ENCODE data around the gene ADNP. TPM values are rescaled to one million over a fixed set of nuclear protein-coding genes. Genes with fewer than 3 reads are reported as not detected.

ADNP gene
- total RNA-seq, 1 experiment from 2014 or later = 106 TPM

DNA sequence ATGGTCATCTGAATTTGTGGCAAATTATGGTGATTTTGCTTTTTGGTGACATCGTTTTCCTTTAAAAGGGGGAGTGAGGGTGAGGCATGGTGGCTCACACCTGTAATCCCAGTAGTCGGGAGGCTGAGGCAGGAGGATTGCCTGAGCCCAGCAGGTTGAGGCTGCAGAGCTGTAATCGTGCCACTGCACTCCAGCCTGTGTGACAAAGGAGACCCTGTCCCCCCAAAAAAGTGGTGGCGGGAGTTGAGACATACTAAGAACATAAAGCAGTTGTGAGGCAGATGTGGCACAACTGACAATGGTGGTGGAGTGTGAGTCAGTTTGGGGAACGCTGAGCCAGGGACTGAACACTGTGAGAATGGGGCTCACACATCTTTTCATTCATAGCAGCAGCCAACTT, 45.5 kb downstream of the ADNP start:
- ChIA-PET POLR2A (interaction anchor here (0.7 to 1.2 kb wide), 2 partner anchors 15 to 85 kb away, joined by 3 to 4 read pairs; no protein-coding TSS in a partner anchor), CTCF (interaction anchor here (0.8 to 6.1 kb wide), 6 partner anchors 15 to 246 kb away, joined by 3 to 31 read pairs (median 6); partner anchors contain the start of gene BCAS4)
- H3K4me3 Mint-ChIP-seq = no peak overlapping the region
- H3K4me1 Mint-ChIP-seq = peaks cover 2% of the 10 kb centered on the region
- no peak for TF ChIP-seq RELA (CRISPR knock-in tag; IDR thresholded peaks at IDR 0.05; ENCODE audit: borderline replicate concordance)
- TF ChIP-seq, protein P1, sequence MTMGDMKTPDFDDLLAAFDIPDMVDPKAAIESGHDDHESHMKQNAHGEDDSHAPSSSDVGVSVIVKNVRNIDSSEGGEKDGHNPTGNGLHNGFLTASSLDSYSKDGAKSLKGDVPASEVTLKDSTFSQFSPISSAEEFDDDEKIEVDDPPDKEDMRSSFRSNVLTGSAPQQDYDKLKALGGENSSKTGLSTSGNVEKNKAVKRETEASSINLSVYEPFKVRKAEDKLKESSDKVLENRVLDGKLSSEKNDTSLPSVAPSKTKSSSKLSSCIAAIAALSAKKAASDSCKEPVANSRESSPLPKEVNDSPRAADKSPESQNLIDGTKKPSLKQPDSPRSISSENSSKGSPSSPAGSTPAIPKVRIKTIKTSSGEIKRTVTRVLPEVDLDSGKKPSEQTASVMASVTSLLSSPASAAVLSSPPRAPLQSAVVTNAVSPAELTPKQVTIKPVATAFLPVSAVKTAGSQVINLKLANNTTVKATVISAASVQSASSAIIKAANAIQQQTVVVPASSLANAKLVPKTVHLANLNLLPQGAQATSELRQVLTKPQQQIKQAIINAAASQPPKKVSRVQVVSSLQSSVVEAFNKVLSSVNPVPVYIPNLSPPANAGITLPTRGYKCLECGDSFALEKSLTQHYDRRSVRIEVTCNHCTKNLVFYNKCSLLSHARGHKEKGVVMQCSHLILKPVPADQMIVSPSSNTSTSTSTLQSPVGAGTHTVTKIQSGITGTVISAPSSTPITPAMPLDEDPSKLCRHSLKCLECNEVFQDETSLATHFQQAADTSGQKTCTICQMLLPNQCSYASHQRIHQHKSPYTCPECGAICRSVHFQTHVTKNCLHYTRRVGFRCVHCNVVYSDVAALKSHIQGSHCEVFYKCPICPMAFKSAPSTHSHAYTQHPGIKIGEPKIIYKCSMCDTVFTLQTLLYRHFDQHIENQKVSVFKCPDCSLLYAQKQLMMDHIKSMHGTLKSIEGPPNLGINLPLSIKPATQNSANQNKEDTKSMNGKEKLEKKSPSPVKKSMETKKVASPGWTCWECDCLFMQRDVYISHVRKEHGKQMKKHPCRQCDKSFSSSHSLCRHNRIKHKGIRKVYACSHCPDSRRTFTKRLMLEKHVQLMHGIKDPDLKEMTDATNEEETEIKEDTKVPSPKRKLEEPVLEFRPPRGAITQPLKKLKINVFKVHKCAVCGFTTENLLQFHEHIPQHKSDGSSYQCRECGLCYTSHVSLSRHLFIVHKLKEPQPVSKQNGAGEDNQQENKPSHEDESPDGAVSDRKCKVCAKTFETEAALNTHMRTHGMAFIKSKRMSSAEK (CRISPR knock-in tag; IDR thresholded peaks at IDR 0.05; ENCODE audit: borderline replicate concordance) = no peak
- no peak for TF ChIP-seq ZNF671 (CRISPR knock-in tag; IDR thresholded peaks at IDR 0.05)
- no peak for TF ChIP-seq SMAD3 (CRISPR knock-in tag; IDR thresholded peaks at IDR 0.05; ENCODE audit: borderline replicate concordance)
- TF ChIP-seq GRHL2 (CRISPR knock-in tag; IDR thresholded peaks at IDR 0.05; ENCODE audit: insufficient replicate concordance, severe bottlenecking) = no peak
- TF ChIP-seq FOXK1 (CRISPR knock-in tag; IDR thresholded peaks at IDR 0.05) = no peak
- no peak for TF ChIP-seq STAT6 (CRISPR knock-in tag; conservative IDR thresholded peaks at IDR 0.05; ENCODE audit: low read depth)
- TF ChIP-seq, protein P2, sequence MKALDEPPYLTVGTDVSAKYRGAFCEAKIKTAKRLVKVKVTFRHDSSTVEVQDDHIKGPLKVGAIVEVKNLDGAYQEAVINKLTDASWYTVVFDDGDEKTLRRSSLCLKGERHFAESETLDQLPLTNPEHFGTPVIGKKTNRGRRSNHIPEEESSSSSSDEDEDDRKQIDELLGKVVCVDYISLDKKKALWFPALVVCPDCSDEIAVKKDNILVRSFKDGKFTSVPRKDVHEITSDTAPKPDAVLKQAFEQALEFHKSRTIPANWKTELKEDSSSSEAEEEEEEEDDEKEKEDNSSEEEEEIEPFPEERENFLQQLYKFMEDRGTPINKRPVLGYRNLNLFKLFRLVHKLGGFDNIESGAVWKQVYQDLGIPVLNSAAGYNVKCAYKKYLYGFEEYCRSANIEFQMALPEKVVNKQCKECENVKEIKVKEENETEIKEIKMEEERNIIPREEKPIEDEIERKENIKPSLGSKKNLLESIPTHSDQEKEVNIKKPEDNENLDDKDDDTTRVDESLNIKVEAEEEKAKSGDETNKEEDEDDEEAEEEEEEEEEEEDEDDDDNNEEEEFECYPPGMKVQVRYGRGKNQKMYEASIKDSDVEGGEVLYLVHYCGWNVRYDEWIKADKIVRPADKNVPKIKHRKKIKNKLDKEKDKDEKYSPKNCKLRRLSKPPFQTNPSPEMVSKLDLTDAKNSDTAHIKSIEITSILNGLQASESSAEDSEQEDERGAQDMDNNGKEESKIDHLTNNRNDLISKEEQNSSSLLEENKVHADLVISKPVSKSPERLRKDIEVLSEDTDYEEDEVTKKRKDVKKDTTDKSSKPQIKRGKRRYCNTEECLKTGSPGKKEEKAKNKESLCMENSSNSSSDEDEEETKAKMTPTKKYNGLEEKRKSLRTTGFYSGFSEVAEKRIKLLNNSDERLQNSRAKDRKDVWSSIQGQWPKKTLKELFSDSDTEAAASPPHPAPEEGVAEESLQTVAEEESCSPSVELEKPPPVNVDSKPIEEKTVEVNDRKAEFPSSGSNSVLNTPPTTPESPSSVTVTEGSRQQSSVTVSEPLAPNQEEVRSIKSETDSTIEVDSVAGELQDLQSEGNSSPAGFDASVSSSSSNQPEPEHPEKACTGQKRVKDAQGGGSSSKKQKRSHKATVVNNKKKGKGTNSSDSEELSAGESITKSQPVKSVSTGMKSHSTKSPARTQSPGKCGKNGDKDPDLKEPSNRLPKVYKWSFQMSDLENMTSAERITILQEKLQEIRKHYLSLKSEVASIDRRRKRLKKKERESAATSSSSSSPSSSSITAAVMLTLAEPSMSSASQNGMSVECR (CRISPR knock-in tag; IDR thresholded peaks at IDR 0.05; ENCODE audit: borderline replicate concordance) = no peak
- no peak for TF ChIP-seq JAZF1 (CRISPR knock-in tag; IDR thresholded peaks at IDR 0.05)
- H3K27me3 Mint-ChIP-seq (ENCODE audit: low read depth) = no peaks in the 10 kb centered on the region
- DNase-seq (ENCODE audit: low spot score) (no peak), ATAC-seq (no peak; the same call in none of the 2 replicates)
- peaks cover 24% of the 10 kb centered on the region for H3K36me3 Mint-ChIP-seq
- no peaks in the 10 kb centered on the region for H3K9me3 Mint-ChIP-seq
- H3K27ac Mint-ChIP-seq = no peak overlapping the region

DNA sequence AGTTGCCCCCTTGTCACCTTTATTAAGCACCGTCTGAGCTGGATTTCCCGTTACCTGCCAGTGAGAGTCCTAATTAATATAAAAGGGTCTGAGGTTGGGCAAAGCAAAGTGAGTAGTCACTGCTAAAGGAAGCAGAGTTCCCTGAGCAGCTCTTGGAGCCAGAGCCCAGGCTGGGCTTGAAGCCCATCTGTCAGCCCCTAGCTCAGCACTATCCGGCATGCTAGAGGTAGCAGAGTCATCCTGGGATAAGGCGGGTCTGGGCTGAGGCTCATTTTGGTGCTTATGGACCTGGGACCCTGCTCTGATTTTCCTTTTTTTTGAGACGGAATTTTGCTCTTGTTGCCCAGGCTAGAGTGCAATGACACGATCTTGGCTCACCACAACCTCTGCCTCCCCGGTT, 46.2 kb downstream of the ADNP start:
- Mint-ChIP-seq H3K9me3 (no peaks in the 10 kb centered on the region), H3K4me3 (no peak overlapping the region), H3K4me1 (peaks cover 2% of the 10 kb centered on the region), H3K36me3 (peaks cover 19% of the 10 kb centered on the region), H3K27ac (0 out of 2 replicates have a peak overlapping the region, but pooled peaks have one; percentile 36), H3K27me3 (ENCODE audit: low read depth) (no peaks in the 10 kb centered on the region)
- CTCF ChIA-PET = interaction anchor here (0.5 to 6.1 kb wide), 4 partner anchors 15 to 389 kb away, joined by 3 to 31 read pairs (median 4); partner anchors contain the start of gene BCAS4
- TF ChIP-seq CBFB (CRISPR knock-in tag; IDR thresholded peaks at IDR 0.05; ENCODE audit: low read depth) = no peak
- no peak for TF ChIP-seq NFYB (CRISPR knock-in tag; conservative IDR thresholded peaks at IDR 0.05; ENCODE audit: low read depth)
- TF ChIP-seq, protein P3, sequence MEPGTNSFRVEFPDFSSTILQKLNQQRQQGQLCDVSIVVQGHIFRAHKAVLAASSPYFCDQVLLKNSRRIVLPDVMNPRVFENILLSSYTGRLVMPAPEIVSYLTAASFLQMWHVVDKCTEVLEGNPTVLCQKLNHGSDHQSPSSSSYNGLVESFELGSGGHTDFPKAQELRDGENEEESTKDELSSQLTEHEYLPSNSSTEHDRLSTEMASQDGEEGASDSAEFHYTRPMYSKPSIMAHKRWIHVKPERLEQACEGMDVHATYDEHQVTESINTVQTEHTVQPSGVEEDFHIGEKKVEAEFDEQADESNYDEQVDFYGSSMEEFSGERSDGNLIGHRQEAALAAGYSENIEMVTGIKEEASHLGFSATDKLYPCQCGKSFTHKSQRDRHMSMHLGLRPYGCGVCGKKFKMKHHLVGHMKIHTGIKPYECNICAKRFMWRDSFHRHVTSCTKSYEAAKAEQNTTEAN (CRISPR knock-in tag; IDR thresholded peaks at IDR 0.05) = no peak
- no peak for TF ChIP-seq AFF4 (CRISPR knock-in tag; IDR thresholded peaks at IDR 0.05; ENCODE audit: borderline replicate concordance)
- no peak for TF ChIP-seq TP53 (CRISPR knock-in tag; IDR thresholded peaks at IDR 0.05)
- no peak for TF ChIP-seq ESRRA (CRISPR knock-in tag; IDR thresholded peaks at IDR 0.05; ENCODE audit: borderline replicate concordance)
- TF ChIP-seq JAZF1 (CRISPR knock-in tag; IDR thresholded peaks at IDR 0.05) = no peak
- ATAC-seq (peak; percentile 23), DNase-seq (ENCODE audit: low spot score) (no peak)
- POLR2A ChIA-PET = interaction anchor here (1.3 kb wide), 1 partner anchor 14 kb away, joined by 8 read pairs; no protein-coding TSS in a partner anchor
